ENCODE data around the gene DIP2C.

DIP2C gene

DNA sequence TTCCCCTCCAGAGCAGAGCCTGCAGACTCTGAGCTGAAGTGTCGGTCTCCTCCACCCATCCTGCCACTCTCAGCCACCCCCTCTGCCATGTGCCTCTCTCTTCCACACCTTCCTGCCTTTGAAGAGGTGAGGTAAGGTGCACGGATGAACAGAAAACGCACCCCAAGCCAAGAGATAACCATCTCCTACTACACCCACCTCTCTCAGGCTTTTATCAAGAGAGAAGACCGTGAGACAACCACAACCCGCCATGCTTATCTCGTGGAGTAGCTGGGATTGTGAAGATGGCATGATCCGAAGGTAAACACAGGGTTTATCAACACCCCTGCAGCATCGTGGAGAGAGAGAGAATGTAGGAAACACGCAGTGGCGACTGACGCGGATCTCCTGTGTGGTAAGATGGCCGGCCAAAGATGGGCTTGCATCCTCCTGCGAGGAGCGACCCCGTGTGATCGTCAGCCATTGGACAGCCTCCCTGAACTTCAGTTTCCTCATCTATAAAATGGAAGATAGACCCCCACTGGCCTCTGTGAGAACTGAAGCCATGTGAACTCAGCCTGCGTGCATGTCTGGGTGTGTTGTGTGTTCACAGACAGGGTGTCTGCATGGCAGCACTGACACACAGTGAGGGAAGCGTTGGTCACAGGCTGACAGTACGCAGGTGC is 219.0 kb downstream of the DIP2C start:
- DNase-seq (ENCODE audit: low read depth), result no peak
- no peak overlapping the region for H3K4me3 ChIP-seq (replicated peaks; ENCODE audit: low read depth, low read length)
- TF ChIP-seq, protein P1, sequence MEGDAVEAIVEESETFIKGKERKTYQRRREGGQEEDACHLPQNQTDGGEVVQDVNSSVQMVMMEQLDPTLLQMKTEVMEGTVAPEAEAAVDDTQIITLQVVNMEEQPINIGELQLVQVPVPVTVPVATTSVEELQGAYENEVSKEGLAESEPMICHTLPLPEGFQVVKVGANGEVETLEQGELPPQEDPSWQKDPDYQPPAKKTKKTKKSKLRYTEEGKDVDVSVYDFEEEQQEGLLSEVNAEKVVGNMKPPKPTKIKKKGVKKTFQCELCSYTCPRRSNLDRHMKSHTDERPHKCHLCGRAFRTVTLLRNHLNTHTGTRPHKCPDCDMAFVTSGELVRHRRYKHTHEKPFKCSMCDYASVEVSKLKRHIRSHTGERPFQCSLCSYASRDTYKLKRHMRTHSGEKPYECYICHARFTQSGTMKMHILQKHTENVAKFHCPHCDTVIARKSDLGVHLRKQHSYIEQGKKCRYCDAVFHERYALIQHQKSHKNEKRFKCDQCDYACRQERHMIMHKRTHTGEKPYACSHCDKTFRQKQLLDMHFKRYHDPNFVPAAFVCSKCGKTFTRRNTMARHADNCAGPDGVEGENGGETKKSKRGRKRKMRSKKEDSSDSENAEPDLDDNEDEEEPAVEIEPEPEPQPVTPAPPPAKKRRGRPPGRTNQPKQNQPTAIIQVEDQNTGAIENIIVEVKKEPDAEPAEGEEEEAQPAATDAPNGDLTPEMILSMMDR (IDR thresholded peaks at IDR 0.05; ENCODE audit: low read length, missing control alignments), result no peak

DNA sequence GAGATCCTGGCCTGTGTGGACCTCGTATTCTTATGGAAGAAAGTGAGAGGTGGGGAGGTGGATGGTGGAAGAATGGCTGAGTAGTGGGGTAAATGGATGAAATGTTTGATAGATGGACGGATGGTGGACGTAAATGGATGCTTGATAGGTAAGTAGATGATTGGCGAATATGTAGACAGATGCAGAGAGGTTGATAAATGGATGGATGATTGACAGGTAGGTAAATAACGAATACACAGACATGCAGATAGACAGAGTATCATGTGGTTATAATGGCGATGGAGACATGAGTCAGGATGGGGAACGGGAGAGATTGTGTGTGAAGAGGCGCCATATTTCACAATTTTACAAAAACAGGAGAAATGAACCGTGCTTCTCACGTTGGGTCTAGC is 219.5 kb downstream of the DIP2C start:
- DNase-seq (ENCODE audit: low read depth), result no peak
- TF ChIP-seq, protein P1 (IDR thresholded peaks at IDR 0.05; ENCODE audit: low read length, missing control alignments), result no peak
- H3K4me3 ChIP-seq (replicated peaks; ENCODE audit: low read depth, low read length), result no peak overlapping the region

DNA sequence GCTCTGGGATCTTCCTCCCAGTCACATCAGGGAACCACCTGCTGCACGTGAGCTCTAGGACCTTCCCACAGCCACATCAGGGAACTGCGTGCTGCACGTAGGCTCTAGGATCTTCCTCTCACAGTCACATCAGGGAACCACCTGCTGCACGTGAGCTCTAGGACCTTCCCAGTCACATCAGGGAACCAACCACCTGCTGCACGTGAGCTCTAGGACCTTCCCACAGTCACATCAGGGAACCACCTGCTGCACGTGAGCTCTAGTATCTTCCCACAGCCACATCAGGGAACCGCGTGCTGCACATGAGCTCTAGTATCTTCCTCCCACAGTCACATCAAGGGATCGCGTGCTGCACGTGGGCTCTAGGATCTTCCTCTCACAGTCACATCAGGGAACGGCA is 229.7 kb downstream of the DIP2C start:
- TF ChIP-seq, protein P1 (IDR thresholded peaks at IDR 0.05; ENCODE audit: low read length, missing control alignments), result no peak
- H3K4me3 ChIP-seq (replicated peaks; ENCODE audit: low read depth, low read length), result no peak overlapping the region
- no peak for DNase-seq (ENCODE audit: low read depth)

DNA sequence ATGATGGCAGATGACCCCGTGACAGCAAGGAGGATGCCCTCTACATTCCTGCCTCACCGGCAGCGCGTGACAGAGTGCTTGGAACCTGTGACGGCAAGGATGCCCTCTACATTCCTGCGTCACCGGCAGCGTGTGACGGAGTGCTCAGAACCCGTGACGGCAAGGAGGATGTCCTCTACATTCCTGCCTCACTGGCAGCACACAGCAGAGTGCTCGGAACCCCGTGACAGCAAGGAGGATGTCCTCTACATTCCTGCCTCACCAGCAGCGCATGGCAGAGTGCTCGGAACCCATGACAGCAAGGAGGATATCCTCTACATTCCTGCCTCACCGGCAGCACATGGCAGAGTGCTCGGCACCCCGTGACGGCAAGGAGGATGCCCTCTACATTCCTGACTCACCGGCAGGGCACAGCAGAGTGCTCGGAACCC is 231.0 kb downstream of the DIP2C start:
- no peak overlapping the region for H3K4me3 ChIP-seq (replicated peaks; ENCODE audit: low read depth, low read length)
- TF ChIP-seq, protein P1 (IDR thresholded peaks at IDR 0.05; ENCODE audit: low read length, missing control alignments), result no peak
- DNase-seq (ENCODE audit: low read depth), result no peak

GRCh38 chr10:456486-456885 is 233.0 kb downstream of the DIP2C start:
- TF ChIP-seq, protein P1 (IDR thresholded peaks at IDR 0.05; ENCODE audit: low read length, missing control alignments), result no peak

GRCh38 chr10:454860-455259 is 234.6 kb downstream of the DIP2C start:
- TF ChIP-seq, protein P1 (IDR thresholded peaks at IDR 0.05; ENCODE audit: low read length, missing control alignments), result no peak
- peak; percentile 92 for DNase-seq (ENCODE audit: low read depth)
- no peak overlapping the region for H3K4me3 ChIP-seq (replicated peaks; ENCODE audit: low read depth, low read length)

More at GRCh38 chr10:456486-456885, 233.0 kb downstream of the DIP2C start:
- DNase-seq (ENCODE audit: low read depth), result no peak
- H3K4me3 ChIP-seq (replicated peaks; ENCODE audit: low read depth, low read length), result no peak overlapping the region

GRCh38 chr10:453647-454046 is 235.8 kb downstream of the DIP2C start:
- H3K4me3 ChIP-seq (replicated peaks; ENCODE audit: low read depth, low read length), result no peak overlapping the region
- no peak for DNase-seq (ENCODE audit: low read depth)
- TF ChIP-seq, protein P1 (IDR thresholded peaks at IDR 0.05; ENCODE audit: low read length, missing control alignments), result no peak

Measured in fibroblast of pulmonary artery (primary cell).